ENCODE measurements around the gene CHRDL1. TPM values are rescaled to one million over a fixed set of nuclear protein-coding genes. Genes with fewer than 3 reads are reported as not detected.

CHRDL1 gene
- total RNA-seq, 1 donor from 2014 or later = 34.7 TPM

DNA sequence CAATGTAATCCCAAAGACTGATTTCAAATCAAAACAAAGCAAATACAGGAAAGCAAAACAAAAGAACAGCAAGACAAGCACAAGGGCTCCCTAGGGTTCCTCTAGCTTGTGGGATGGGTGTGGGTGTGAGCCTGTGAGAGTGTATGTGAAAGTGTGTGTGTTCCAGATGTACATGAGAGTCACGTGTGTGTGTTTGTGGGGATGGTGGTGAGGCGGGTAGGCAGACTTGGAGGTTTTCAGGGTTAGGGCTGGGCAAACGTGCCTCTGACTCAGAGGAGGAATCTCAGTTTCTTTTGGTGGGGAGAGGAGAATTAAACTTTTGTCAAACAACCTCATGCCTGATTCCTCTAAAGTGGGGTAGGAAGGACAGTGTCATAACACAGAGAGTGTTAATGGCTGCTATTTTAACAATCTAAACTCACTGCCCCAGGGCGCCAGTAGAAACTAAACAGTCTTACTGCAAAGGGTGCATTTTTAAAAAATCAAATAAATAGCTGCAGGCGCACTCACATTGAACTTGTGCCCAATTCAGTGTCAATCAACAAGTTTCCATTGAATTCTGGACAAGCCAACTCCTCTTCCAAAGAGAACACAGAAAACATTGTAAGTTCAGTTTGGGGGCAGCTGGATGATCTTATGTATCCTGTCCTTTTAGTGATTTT lies 51.8 kb downstream of the CHRDL1 start:
- no peak for DNase-seq (ENCODE audit: low spot score)

DNA sequence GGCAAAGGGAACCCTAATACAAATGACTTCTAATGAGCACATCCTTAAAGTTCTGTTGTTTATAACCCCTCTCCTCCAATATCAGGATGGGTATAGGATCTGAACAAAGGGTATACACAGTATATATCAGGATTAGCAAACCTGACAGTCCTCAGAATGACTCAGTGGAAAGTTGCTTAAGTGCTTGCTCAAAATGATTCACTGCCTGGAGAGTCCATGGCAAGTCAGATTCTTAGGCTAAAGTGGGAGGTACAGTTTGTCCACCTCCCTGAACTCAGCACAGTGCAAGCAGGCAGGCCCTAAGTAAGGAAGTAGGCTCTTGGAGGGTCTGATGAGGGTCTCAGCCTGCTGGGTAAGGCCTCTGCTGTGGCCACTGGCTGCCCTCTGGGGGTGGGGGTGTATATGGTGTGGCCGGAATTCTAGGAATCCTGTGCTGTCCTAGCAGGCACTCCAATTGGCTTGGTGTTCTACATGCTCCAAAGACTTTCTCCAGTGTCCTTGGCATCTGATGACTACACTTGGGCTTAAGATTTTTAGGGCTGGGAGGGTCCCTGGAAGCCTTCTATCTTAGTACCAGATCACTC lies 54.3 kb downstream of the CHRDL1 start:
- no peak for DNase-seq (ENCODE audit: low spot score)

DNA sequence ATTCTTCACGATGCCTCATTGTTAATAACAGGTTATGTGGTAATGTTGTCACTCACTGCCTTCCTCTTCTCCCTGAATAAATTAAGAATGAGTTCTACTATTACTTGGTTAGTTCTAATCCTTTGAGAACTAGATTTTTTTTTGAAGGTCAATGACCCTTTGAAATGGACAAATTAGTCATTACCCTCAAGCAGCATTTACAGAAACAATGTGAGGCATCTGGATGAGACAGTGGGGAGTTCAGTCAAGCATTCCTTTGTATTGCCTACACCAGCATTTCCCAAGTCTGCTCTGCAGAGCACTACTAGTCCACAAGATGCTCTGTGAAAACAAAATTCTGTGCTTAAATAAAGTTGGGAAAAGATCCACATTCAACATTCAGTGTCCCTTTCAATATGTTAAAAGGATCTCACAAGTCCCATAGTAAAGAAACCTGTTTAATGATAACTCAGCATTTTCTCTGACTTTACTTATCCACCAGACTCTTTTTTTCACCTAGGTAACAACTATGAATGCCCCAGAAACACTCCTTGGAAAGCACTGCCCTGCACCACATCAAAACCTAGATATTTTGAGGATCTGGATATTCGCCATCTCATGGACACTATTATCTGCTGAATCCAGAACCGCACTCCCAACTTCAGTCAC lies 60.6 kb downstream of the CHRDL1 start:
- no peak for DNase-seq (ENCODE audit: low spot score)

DNA sequence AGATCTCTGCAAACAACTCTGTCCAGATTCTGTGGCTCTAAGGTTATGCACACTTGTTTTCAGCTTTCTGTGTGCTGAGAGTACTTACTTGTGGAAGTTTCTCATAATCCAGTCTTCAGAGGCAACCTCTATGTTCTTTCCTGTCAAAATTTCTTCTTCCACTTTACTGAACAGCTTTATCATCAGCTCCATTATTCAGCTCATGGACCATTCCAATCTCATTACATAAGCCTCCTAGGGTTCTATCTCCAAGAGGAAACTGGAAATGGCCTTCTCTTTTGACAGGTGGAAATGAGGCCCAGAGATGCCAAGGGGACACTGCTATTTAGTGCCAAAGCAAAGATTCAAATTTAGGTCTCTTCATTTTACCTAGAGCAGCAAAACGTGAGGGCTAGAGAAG lies 61.3 kb downstream of the CHRDL1 start:
- no peak for DNase-seq (ENCODE audit: low spot score)

DNA sequence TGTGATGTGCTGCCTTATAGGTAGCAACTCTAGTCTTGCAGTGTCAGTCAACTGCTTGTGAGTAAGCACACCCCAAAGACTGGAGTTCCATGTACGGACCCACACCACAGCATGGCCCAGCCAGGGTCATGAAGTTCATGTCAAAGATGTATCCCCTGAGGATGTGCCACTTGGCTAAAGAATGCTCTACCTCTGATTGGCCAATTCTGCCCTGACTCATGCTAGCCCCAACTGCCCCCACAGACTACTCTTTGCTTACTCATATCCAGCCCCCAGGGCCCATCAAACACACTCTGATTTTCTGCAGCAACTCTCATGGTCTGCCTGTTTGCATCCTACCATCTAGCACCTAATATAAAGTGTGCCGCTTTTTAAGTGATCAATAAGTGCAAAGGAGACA lies 62.5 kb downstream of the CHRDL1 start:
- no peak for DNase-seq (ENCODE audit: low spot score)

DNA sequence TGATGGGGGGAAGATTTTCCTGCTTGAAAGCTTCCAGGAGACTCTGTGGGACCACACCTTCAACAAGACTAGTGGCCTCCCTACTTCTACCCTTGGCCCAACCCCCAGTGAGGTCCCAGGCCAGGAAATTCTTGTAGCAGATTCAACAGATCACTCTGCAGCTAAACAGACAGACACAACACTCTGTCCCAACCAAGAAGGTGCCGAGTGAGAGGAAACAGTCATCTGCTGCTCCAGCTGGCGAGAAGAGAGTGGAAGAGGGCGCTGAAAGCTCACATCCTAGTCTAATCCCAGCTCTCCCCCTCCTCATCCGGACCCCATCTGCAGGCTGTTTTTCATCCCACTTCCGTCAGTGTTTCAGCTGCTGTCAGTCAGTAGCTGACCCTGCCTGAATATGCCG lies 63.4 kb downstream of the CHRDL1 start:
- DNase-seq (ENCODE audit: low spot score) = no peak

DNA sequence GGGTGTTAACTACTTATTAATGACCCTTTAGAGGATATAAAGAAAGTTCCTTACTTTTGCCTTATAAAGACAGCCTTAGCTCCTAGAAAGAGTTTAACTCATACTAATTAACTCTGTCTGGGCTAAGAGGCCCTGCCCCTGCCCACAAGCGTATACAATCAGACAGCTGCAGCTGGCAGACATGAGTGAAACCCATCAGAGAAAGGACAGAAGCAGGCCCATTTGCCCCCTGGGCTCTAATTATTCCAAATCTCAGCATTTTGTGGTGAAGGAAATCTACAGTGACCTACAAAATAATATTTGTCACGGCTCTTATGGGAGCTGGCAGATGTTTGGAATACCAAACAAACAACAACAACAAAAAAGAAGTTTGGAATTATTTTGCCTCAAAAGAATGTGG lies 71.8 kb downstream of the CHRDL1 start:
- no peak for DNase-seq (ENCODE audit: low spot score)

DNA sequence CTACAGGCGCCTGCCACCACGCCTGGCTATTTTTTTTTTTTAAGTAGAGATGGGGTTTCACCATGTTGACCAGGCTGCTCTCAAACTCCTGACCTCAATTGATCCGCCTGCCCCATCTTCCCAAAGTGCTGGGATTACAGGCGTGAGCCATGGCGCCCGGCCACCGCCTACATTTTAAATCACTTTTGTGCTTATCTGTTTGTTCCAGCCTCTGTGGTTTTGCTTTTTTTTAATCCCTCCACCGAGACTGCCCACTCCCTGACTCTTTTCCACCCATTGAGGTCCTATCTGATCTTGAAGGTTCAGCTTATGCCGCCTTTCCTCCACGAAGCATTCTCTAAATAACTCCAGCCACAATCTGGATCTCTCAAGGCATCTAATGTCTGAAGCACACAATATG lies 73.5 kb downstream of the CHRDL1 start:
- DNase-seq (ENCODE audit: low spot score) = no peak

DNA sequence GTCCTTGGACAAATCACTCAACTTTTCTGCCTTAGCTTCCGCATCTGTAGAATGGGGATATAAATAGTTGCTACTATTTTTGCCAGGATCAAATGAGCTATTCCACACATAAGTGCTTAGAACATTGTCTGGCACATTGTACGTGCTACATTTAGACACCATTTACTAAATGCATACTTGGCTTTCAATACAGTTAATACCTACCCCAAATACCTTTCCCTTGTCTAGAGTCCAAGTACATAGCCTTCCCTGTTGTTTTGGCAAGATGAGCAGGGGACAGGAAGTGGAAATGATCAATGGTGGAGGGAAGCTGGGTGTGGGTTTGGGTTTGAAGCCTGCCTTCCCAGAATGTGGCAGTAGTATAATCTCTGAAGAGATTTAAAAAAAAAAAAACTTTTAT lies 82.0 kb downstream of the CHRDL1 start:
- no peak for DNase-seq (ENCODE audit: low spot score)

DNA sequence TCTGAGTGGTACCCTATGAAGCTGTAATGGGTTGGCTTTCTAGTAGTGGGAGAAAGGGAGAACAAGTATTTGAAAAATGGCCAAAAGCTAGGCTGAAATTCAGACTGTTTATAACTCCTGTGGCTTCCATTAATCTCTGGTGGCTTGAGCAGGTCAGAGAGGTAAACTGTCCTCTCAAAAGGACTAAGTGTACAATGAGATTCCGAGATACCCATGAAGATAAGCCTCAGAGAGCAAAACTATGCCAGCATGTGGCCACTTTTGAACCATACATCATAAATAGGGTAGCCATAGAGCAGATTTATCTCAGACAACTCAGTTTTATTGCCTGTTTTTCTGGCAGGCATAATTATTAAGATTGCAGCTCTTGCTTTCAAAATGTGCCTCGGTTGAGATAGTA lies 89.2 kb downstream of the CHRDL1 start:
- no peak for DNase-seq (ENCODE audit: low spot score)

DNA sequence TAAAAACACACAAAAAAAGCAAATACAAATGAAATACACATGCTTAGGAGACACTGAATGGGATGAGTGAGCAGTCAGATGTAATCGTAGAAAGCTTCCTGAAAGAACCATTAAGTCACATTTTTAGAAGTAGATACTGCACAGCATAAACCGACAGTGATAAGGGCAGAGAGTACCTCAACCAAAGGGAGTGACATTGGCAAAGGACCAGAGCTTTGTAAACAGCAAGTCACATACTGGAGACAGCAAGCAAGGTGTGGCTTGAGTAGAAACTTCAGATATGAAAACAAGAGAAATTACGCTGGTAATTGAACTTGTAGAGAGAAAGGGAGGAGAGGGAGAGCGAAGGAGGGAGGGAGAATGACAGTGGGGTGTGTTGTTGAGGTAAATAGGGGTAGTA lies 92.0 kb downstream of the CHRDL1 start:
- no peak for DNase-seq (ENCODE audit: low spot score)

DNA sequence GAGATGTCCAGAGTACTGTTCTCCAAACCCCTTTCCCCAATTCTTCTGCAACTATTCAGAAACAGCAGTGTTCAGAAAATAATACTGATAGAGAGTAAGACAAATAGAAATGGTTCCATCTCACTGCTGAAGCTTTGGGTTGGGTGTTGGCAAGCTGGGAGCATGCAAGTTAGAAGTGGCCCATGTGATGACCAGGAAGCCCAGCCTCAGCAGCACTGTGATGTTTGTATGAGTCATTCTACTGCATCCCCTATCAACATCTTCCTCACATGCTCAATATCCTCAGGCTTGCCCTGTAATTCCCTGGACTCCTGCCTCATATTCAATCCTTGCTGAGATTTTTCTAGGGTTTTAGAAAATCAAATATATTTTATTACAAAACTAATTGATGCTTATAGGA lies 96.5 kb downstream of the CHRDL1 start:
- DNase-seq (ENCODE audit: low spot score) = no peak

DNA sequence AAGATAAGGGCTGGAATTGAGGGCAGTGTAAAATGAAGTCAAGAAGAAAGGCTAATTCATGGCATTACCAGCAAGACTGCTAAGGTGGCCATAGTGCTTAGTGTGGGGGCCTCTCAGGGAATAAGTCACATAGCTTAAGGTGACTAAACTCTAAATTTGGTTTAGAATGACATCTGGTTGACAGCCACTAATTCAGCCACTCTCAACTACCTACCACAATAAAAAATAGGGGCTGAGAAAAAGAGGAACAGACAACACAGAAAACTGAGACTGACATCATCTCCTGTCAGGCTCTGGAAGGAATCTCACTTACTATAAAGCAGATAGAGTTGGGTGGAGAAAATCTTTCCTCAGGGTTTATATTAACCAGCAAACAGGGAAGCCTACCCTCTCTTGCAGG lies 96.9 kb downstream of the CHRDL1 start:
- DNase-seq (ENCODE audit: low spot score) = no peak

DNA sequence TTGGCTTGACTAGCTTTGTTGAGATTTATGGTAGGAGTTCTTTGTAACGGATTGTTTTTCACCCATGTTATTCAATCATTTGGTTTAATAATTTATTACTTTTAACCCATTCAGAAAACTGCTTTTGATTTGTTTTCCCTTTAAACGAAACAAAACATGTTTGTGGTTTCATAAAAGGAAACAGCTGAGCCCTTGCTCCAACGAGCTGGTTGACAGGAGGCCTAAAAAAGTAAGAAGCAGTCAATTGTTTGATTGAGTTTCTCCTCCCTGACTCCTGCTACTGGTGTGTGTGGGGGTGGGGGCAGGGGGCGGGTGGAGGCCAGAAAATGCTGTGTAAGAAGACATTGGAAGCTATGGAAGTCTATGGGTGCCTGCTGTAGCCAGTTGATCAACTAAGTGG lies 102.8 kb downstream of the CHRDL1 start:
- no peak for DNase-seq (ENCODE audit: low spot score)

DNA sequence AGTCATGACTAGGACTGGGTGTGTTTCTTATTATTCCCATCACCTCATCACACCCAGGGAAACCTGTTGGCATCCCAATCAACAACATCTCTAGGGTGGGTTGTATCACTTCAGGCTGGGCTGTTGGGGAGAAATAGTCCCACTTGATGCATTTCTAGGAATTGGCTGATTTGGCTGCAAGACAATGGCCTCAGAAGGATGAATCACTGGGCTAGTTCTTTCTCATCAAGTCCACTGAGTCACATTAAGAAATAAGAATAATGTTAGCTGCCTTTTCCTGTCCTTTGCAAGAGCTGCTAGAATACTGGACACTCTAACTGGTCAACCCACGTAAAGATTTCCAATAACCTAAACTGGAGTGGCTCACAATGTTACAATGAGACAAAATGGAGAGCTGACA lies 104.2 kb downstream of the CHRDL1 start:
- DNase-seq (ENCODE audit: low spot score) = no peak

DNA sequence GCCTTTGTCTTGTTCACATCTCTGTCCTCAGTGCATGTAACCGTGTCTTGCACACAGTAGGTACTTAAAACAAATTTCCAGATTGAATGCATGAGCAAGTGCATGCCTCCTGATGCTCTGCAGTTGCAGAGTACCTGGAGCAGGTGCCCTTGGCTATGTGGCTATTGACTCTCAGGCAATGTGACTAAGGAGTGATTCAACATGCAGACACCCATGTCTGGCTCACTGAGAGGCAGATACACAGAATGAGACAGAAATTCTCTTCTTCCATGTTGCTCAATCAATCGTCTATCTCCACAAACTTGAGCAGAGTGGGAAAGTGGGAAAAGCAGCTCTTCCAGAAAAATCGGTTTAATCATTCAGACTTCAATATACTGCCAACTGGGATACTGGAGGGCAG lies 111.0 kb downstream of the CHRDL1 start:
- DNase-seq (ENCODE audit: low spot score) = no peak

DNA sequence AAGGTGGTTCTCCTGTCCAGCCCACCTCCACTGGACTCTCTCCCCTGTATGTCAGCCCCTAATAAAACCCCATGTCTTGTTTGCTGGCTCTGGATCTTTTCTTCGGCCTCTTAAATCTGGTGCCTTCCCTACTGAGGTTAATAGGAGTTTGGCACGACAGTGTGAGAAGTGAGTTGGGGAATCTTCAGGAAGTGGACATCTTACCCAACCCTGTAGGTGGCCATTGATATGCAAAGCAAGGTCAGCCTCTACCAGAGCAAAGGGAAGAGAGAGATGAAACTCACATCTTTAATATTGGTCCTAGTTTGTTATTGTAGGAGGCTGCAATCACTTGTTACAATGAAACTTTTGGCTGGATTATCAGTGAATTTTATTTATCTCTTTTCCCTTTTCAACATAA lies 111.7 kb downstream of the CHRDL1 start:
- no peak for DNase-seq (ENCODE audit: low spot score)

DNA sequence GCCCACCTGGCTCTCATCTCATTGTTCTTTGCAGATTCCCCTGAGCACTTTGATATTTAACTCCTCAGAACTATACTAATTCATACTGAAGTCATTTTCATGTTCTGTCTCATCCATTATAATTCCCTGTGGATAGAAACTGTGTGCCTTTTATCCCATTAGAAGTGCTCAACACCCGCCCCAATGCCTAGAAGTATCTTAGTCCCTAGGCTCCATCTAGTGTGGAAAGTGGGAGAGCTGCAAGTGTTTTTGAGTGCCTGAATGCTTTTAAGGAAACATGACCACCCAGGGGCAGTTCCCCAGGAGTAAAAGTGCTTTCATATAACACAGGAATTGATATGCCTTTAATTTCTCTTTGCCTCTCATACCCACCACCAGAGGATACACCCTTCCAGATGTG lies 117.0 kb downstream of the CHRDL1 start:
- no peak for DNase-seq (ENCODE audit: low spot score)

DNA sequence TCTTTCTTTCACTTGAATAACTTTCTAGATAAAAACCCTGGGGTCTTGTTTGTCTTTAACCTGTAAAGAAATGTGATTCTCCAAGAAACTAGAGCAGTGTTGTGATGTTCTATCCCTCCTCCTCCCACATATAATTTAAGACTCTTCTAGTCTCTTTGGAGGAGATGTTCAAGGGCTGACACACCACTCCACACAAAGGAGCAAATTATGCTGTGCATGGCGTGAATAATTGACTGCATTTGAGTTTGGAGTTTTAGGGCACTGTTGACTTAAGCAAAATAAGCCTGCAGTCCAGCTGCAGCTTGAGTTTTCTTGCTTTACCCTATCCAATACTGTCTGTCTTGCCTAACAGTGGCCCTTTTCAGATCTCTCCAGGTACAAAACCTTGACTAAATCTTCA lies 119.7 kb downstream of the CHRDL1 start:
- no peak for DNase-seq (ENCODE audit: low spot score)

DNA sequence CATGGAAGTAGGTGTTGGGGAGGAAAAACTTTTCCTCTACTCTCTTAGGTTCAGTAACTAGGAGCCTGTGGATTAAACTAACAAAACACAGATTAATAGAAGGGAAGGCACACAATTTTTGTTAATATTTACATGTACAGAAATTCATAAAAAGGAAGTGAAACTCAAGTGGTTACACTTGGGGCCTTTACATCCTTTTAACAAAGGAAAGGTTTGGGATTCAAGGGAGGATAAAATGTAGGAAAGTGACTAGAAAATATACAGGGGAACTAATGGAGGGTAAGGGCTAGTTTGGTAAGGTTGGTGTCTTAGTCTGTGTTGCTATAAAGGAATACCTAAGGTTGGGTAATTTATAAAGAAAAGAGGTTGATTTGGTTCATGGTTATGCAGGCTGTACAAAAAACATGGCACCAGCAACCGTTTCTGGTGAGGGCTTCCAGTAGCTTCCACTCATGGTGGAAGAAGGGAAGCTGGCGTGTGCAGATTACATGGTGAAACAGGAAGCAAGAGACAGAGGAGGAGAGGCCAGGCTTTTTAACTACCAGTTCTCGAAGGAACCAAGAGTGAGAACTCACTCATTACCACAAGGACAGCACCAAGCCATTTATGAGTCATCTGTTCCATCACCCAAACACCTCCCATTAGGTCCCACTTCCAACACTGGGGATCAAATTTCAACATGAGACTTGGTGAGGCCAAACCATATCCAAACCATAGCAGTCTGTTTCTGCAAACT lies 124.4 kb downstream of the CHRDL1 start:
- no peak for DNase-seq (ENCODE audit: low spot score)

DNA sequence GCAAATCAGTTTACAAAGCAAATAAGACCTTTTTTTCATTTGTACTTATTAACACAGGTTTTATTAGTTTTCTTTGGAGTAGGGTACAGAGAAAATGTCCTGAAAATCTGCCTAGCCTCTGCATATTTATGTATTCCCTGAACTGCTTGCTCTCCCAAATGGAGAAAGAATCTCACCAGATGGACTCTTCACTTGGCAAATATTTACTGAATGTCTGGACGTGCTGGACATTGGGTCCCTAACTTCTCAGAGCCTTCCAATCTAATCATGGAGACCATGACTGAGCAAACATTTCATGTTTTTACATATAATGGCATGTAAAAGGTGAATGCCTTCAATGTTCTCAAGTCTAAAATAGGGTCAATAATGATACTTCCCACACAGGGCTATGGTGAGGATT lies 126.0 kb downstream of the CHRDL1 start:
- DNase-seq (ENCODE audit: low spot score) = no peak

DNA sequence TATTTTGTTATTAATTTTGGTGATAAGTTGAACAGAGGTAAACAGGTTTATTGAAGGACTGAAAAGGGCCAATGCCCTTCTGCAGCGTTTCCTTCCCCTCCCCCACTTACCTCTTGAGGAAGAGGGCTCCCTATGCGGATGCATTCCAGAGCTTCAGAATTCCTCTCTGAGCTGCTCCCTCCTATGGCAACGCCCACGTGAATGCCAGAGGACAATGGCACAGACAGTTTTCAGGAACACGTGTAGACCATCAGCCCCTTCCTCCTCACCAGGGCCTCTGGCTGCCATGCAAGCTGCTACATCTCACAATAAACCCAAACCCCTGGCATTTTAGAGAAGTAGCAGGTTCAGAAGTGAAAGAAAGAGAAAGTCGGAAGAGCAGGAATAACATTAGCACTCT lies 127.9 kb downstream of the CHRDL1 start:
- no peak for DNase-seq (ENCODE audit: low spot score)

Measured in ureter (tissue), 1 donor.